Measurements from ENCODE around the gene POLRMT. TPM values are rescaled to one million over a fixed set of nuclear protein-coding genes. Genes with fewer than 3 reads are reported as not detected.

The POLRMT gene
- total RNA-seq, 4 donors from 2014 or later, result 23.2 to 39.7 (median 33.1) TPM

GRCh38 chr19:642767-643727 is 9.7 kb upstream of the POLRMT start:
- intact Hi-C loops (cut with DNase I), result no loop called here
- peaks cover 14 to 16% of the 10 kb centered on the region in 2 donors for H3K36me3 ChIP-seq
- no peak overlapping the region for H3K27ac ChIP-seq
- 80 to 83% methylated on average over 25 to 32 of the region's 70 CpGs for WGBS, 2 donors
- H3K4me3 ChIP-seq (replicated peaks in 1 of 3), result no peak overlapping the region
- TF ChIP-seq POLR2A (IDR thresholded peaks at IDR 0.05) (no peak), CTCF (IDR thresholded peaks at IDR 0.05) (no peak)
- H3K9me3 ChIP-seq, result no peaks in the 10 kb centered on the region
- H3K27me3 ChIP-seq, result no peaks in the 10 kb centered on the region
- no peak for DNase-seq
- peaks cover 9 to 13% of the 10 kb centered on the region in 2 donors for H3K4me1 ChIP-seq

GRCh38 chr19:641702-642101 is 8.4 kb upstream of the POLRMT start:
- peaks cover under 1 to 3% of the 10 kb centered on the region in 2 donors for H3K36me3 ChIP-seq
- intact Hi-C loops (cut with DNase I), result no loop called here
- no peak for DNase-seq
- H3K27ac ChIP-seq, result no peak overlapping the region
- no peak overlapping the region for H3K4me3 ChIP-seq (replicated peaks in 1 of 3)
- no peaks in the 10 kb centered on the region for H3K9me3 ChIP-seq
- no peak for TF ChIP-seq POLR2A (IDR thresholded peaks at IDR 0.05)
- no peak for TF ChIP-seq CTCF (IDR thresholded peaks at IDR 0.05)
- peaks cover 9 to 13% of the 10 kb centered on the region in 2 donors for H3K4me1 ChIP-seq
- WGBS, 2 donors, result 83 to 89% methylated on average over 13 to 15 of the region's 17 CpGs
- no peaks in the 10 kb centered on the region for H3K27me3 ChIP-seq

GRCh38 chr19:640606-641189 is 7.4 kb upstream of the POLRMT start:
- Histone ChIP-seq H3K9me3 (no peaks in the 10 kb centered on the region), H3K27me3 (no peaks in the 10 kb centered on the region), H3K4me3 (replicated peaks in 1 of 3) (no peak overlapping the region), H3K36me3 (no peaks in the 10 kb centered on the region), H3K27ac (no peak overlapping the region), H3K4me1 (peaks cover 9 to 13% of the 10 kb centered on the region in 2 donors)
- no peak for TF ChIP-seq CTCF (IDR thresholded peaks at IDR 0.05)
- no peak for TF ChIP-seq POLR2A (IDR thresholded peaks at IDR 0.05)
- WGBS, 2 donors, result 76 to 94% methylated on average over 5 to 10 of the region's 31 CpGs
- intact Hi-C loops (cut with DNase I), result no loop called here
- DNase-seq, result no peak

- H3K36me3 ChIP-seq, result no peaks in the 10 kb centered on the region
- no peaks in the 10 kb centered on the region for H3K9me3 ChIP-seq
- WGBS, 2 donors, result 54 to 67% methylated on average over 7 to 17 of the region's 25 CpGs
- intact Hi-C loops (cut with DNase I), result no loop called here
- H3K27ac ChIP-seq, result no peak overlapping the region
- no peak overlapping the region for H3K4me3 ChIP-seq (replicated peaks in 1 of 3)
- peaks cover 9 to 13% of the 10 kb centered on the region in 2 donors for H3K4me1 ChIP-seq
- DNase-seq, result no peak
- no peak for TF ChIP-seq CTCF (IDR thresholded peaks at IDR 0.05)
- TF ChIP-seq POLR2A (IDR thresholded peaks at IDR 0.05), result no peak
- H3K27me3 ChIP-seq, result no peaks in the 10 kb centered on the region
Measured at GRCh38 chr19:640161-640558, 6.8 kb upstream of the POLRMT start.
